ENCODE data around the gene KIF5C. TPM values are rescaled to one million over a fixed set of nuclear protein-coding genes. Genes with fewer than 3 reads are reported as not detected.

Gene KIF5C
- total RNA-seq, 1 donor from 2014 or later, result 38.9 TPM

GRCh38 chr2:148949348-148949747 lies 74.3 kb downstream of the KIF5C start:
- TF ChIP-seq, protein P1, sequence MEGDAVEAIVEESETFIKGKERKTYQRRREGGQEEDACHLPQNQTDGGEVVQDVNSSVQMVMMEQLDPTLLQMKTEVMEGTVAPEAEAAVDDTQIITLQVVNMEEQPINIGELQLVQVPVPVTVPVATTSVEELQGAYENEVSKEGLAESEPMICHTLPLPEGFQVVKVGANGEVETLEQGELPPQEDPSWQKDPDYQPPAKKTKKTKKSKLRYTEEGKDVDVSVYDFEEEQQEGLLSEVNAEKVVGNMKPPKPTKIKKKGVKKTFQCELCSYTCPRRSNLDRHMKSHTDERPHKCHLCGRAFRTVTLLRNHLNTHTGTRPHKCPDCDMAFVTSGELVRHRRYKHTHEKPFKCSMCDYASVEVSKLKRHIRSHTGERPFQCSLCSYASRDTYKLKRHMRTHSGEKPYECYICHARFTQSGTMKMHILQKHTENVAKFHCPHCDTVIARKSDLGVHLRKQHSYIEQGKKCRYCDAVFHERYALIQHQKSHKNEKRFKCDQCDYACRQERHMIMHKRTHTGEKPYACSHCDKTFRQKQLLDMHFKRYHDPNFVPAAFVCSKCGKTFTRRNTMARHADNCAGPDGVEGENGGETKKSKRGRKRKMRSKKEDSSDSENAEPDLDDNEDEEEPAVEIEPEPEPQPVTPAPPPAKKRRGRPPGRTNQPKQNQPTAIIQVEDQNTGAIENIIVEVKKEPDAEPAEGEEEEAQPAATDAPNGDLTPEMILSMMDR (conservative IDR thresholded peaks at IDR 0.05), result no peak
- Mint-ChIP-seq H3K4me3 (no peak overlapping the region), H3K9me3 (no peaks in the 10 kb centered on the region), H3K4me1 (ENCODE audit: unreplicated experiment) (peaks cover 18% of the 10 kb centered on the region), H3K27me3 (no peaks in the 10 kb centered on the region), H3K27ac (no peak overlapping the region), H3K36me3 (peaks cover 37% of the 10 kb centered on the region)
- no peak for DNase-seq (ENCODE audit: extremely low spot score, unreplicated experiment)

- DNase-seq (ENCODE audit: extremely low spot score, unreplicated experiment), result no peak
- H3K4me1 Mint-ChIP-seq (ENCODE audit: unreplicated experiment), result peaks cover 19% of the 10 kb centered on the region
- no peaks in the 10 kb centered on the region for H3K9me3 Mint-ChIP-seq
- H3K4me3 Mint-ChIP-seq, result no peak overlapping the region
- no peaks in the 10 kb centered on the region for H3K27me3 Mint-ChIP-seq
- H3K36me3 Mint-ChIP-seq, result peaks cover 23% of the 10 kb centered on the region
- no peak overlapping the region for H3K27ac Mint-ChIP-seq
- TF ChIP-seq, protein P1 (conservative IDR thresholded peaks at IDR 0.05), result no peak
Observed at GRCh38 chr2:148952621-148953020, 77.6 kb downstream of the KIF5C start.

DNA sequence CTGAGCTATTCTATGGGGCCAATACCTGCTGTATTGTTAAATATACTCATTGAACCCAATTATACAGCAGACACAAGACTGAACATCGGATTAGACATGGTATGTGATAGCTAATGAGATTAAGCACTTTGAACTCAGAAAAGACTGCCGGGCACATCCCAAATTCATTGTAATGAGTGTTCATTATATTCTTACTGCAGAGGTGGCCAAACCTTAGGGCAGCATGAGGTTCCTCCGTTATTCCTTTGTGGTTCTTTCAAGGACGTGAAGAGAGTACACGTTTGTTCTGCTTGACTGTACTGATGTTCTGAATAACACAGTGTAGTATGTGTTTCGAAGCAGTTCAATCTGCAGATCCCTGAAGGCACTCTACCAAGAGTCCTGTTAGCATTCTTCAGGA lies 78.4 kb downstream of the KIF5C start:
- H3K9me3 Mint-ChIP-seq, result no peaks in the 10 kb centered on the region

GRCh38 chr2:148954536-148954935 lies 79.5 kb downstream of the KIF5C start:
- H3K4me1 Mint-ChIP-seq (ENCODE audit: unreplicated experiment), result peaks cover 19% of the 10 kb centered on the region
- H3K9me3 Mint-ChIP-seq, result no peaks in the 10 kb centered on the region
- H3K4me3 Mint-ChIP-seq, result no peak overlapping the region
- H3K27me3 Mint-ChIP-seq, result no peaks in the 10 kb centered on the region
- TF ChIP-seq, protein P1 (conservative IDR thresholded peaks at IDR 0.05), result no peak
- DNase-seq (ENCODE audit: extremely low spot score, unreplicated experiment), result no peak
- peaks cover 11% of the 10 kb centered on the region for H3K36me3 Mint-ChIP-seq
- H3K27ac Mint-ChIP-seq, result no peak overlapping the region

More for the DNA sequence above, 78.4 kb downstream of the KIF5C start:
- Mint-ChIP-seq H3K4me1 (ENCODE audit: unreplicated experiment) (peaks cover 19% of the 10 kb centered on the region), H3K27me3 (no peaks in the 10 kb centered on the region), H3K4me3 (no peak overlapping the region), H3K27ac (no peak overlapping the region), H3K36me3 (peaks cover 19% of the 10 kb centered on the region)
- TF ChIP-seq, protein P1 (conservative IDR thresholded peaks at IDR 0.05), result no peak
- DNase-seq (ENCODE audit: extremely low spot score, unreplicated experiment), result no peak

GRCh38 chr2:148955798-148956197 lies 80.8 kb downstream of the KIF5C start:
- TF ChIP-seq, protein P1 (conservative IDR thresholded peaks at IDR 0.05), result no peak
- no peak overlapping the region for H3K27ac Mint-ChIP-seq

DNA sequence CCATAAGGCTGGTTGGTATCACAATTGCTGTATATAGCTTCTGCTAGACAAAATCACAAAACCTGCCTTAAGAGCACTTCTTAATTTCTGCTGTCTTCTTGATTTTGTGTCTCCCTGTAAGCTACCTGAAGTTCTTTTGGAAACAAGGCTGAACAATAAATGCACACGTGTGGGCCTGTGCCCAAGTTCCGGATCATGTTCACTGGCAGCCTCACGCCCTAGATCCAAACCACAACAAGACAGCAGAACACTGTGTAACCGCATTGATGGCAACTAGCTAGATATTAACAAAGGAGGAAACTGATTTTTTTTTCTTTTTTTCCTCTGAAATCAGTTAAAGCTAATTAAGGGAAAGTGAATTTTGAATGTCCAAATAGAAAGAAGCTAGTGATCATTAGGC lies 82.0 kb downstream of the KIF5C start:
- Mint-ChIP-seq H3K27me3 (no peaks in the 10 kb centered on the region), H3K27ac (no peak overlapping the region), H3K36me3 (peaks cover 16% of the 10 kb centered on the region), H3K4me3 (no peak overlapping the region), H3K9me3 (no peaks in the 10 kb centered on the region), H3K4me1 (ENCODE audit: unreplicated experiment) (peaks cover 15% of the 10 kb centered on the region)
- TF ChIP-seq, protein P1 (conservative IDR thresholded peaks at IDR 0.05), result no peak
- DNase-seq (ENCODE audit: extremely low spot score, unreplicated experiment), result no peak

More at GRCh38 chr2:148955798-148956197, 80.8 kb downstream of the KIF5C start:
- Mint-ChIP-seq H3K36me3 (peaks cover 12% of the 10 kb centered on the region), H3K4me3 (no peak overlapping the region), H3K4me1 (ENCODE audit: unreplicated experiment) (peaks cover 19% of the 10 kb centered on the region), H3K27me3 (no peaks in the 10 kb centered on the region), H3K9me3 (no peaks in the 10 kb centered on the region)
- no peak for DNase-seq (ENCODE audit: extremely low spot score, unreplicated experiment)
